A549 (cell line): ENCODE results near the gene ARFIP1. TPM values are rescaled to one million over a fixed set of nuclear protein-coding genes. Genes with fewer than 3 reads are reported as not detected.

Experiments used
- ATAC-seq, 2 experiments: fragments of 200-7000 bp in 1 of 2; fragments of >200 bp in 1 of 2; cut with Nextera tagmentation in 1 of 2; cut with Tn5 transposase in 1 of 2; 3 replicates each; pipeline versions ENCODE4 v1.8.0 to v1.9.1; 2018 to 2020; ENCODE audit warnings: mild to moderate bottlenecking in 1 of 2, moderate library complexity in 1 of 2
- CTCF ChIA-PET: fragments of 300-600 bp; sonication (Branson Sonifier 250); formaldehyde crosslinking; extraction: SDS; loops from one replicate; lab custom pipeline; 2021; ENCODE audit warnings: antibody characterized with exemption, inconsistent platforms; lab: Yijun Ruan, JAX
- POLR2A ChIA-PET: fragments of 350-600 bp; formaldehyde crosslinking; extraction: SDS; loops from one replicate; lab custom pipeline; 2021; ENCODE audit warnings: antibody characterized with exemption, inconsistent platforms; lab: Yijun Ruan, JAX
- DNase-seq, 2 experiments: peaks; one replicate each; pipeline versions ENCODE4 v3.0.0 to v3.0.0-alpha.2; 2011 to 2016; ENCODE audit warnings: low read depth in 1 of 2, low spot score in 1 of 2
- FAIRE-seq: peaks from 2 replicates; lab custom pipeline; 2011; peaks lifted over from hg19 to GRCh38; lab: Jason Lieb, UNC
- H3K27ac ChIP-seq, 2 experiments: fragments of >200 bp; sonication (Bioruptor Twin); formaldehyde crosslinking; 3 replicates each; pipeline ENCODE4 v1.5.1; 2016 to 2017
- H3K4me1 ChIP-seq: fragments of >200 bp; sonication (Bioruptor Twin); formaldehyde crosslinking; 3 replicates; pipeline ENCODE4 v1.6.1; 2016
- H3K4me2 ChIP-seq: fragments of >200 bp; sonication (Bioruptor Twin); formaldehyde crosslinking; 3 replicates; pipeline ENCODE4 v1.6.1; 2016
- H3K4me3 ChIP-seq: fragments of >200 bp; sonication (Bioruptor Twin); formaldehyde crosslinking; 3 replicates; pipeline ENCODE4 v1.5.1; 2016
- H3K9me3 ChIP-seq: fragments of >200 bp; sonication (Bioruptor Twin); formaldehyde crosslinking; 3 replicates; pipeline ENCODE4 v1.6.1; 2016
- ATOH8 ChIP-seq: fragments of 250-450 bp; sonication (Bioruptor Pico); IDR thresholded peaks from 2 replicates; pipeline ENCODE4 v1.5.0; 2020; ENCODE audit warnings: low read depth, mild to moderate bottlenecking, moderate library complexity
- BCL3 ChIP-seq: fragments of >200 bp; sonication (Bioruptor Twin); formaldehyde crosslinking; IDR thresholded peaks from 3 replicates; pipeline ENCODE4 v1.6.1; 2016
- CEBPB ChIP-seq, 2 experiments: fragments of >200 bp in 1 of 2; sonication (Bioruptor Twin) in 1 of 2; formaldehyde crosslinking in 1 of 2; IDR thresholded peaks; 2 replicates each; pipeline ENCODE4 v1.6.1; 2012 to 2016
- CHD4 ChIP-seq: fragments of 200-600 bp; sonication (generic); IDR thresholded peaks from 2 replicates; pipeline ENCODE4 v1.6.1; 2016; ENCODE audit warnings: antibody characterized with exemption, mild to moderate bottlenecking, borderline replicate concordance
- E2F6 ChIP-seq: IDR thresholded peaks from 2 replicates; pipeline ENCODE4 v1.6.1; 2012; ENCODE audit warnings: low read depth, borderline replicate concordance
- EHF ChIP-seq: fragments of 250-450 bp; sonication (Bioruptor Pico); IDR thresholded peaks from 2 replicates; pipeline ENCODE4 v1.5.0; 2020; ENCODE audit warnings: mild to moderate bottlenecking
- FOSB ChIP-seq: fragments of 250-450 bp; sonication (Bioruptor Pico); IDR thresholded peaks from 2 replicates; pipeline ENCODE4 v1.5.0; 2020; ENCODE audit warnings: mild to moderate bottlenecking, moderate library complexity
- GATA3 ChIP-seq: IDR thresholded peaks from 2 replicates; pipeline ENCODE4 v1.6.1; 2012; ENCODE audit warnings: borderline replicate concordance
- HEYL ChIP-seq: fragments of 250-450 bp; sonication (Bioruptor Pico); IDR thresholded peaks from 2 replicates; pipeline ENCODE4 v1.8.0; 2021; ENCODE audit warnings: mild to moderate bottlenecking, moderate library complexity
- HMGXB4 ChIP-seq: fragments of 250-450 bp; sonication (Bioruptor Pico); IDR thresholded peaks from 2 replicates; pipeline ENCODE4 v1.5.0; 2021; ENCODE audit warnings: mild to moderate bottlenecking, moderate library complexity, borderline replicate concordance
- HOXA7 ChIP-seq: fragments of 250-450 bp; sonication (Bioruptor Pico); IDR thresholded peaks from 2 replicates; pipeline ENCODE4 v1.5.0; 2020; ENCODE audit warnings: mild to moderate bottlenecking, moderate library complexity
- HOXB5 ChIP-seq: fragments of 250-450 bp; sonication (Bioruptor Pico); IDR thresholded peaks from 2 replicates; pipeline ENCODE4 v1.5.0; 2020; ENCODE audit warnings: mild to moderate bottlenecking, moderate library complexity
- JUNB ChIP-seq: fragments of >200 bp; sonication (Bioruptor Twin); formaldehyde crosslinking; IDR thresholded peaks from 2 replicates; pipeline ENCODE4 v1.6.1; 2016
- KDM5A ChIP-seq: fragments of 200-600 bp; sonication (generic); IDR thresholded peaks from 2 replicates; pipeline ENCODE4 v1.6.1; 2016; ENCODE audit warnings: antibody characterized with exemption, mild to moderate bottlenecking
- MAZ ChIP-seq: fragments of 150-350 bp; IDR thresholded peaks from 2 replicates; pipeline ENCODE4 v1.6.1; 2014; ENCODE audit warnings: antibody characterized with exemption, low read depth, low read length, borderline replicate concordance
- NFE2L2 ChIP-seq: fragments of 150-350 bp; conservative IDR thresholded peaks from 2 replicates; pipeline ENCODE4 v1.6.1; 2014; ENCODE audit warnings: low read length
- PBX3 ChIP-seq: IDR thresholded peaks from 2 replicates; pipeline ENCODE4 v1.6.1; 2012
- RNF2 ChIP-seq: fragments of 200-600 bp; sonication (generic); IDR thresholded peaks from 2 replicates; pipeline ENCODE4 v1.6.1; 2016; ENCODE audit warnings: low read depth, mild to moderate bottlenecking, antibody characterized with exemption, moderate library complexity, borderline replicate concordance
- SMC3 ChIP-seq: fragments of >200 bp; sonication (Bioruptor Twin); formaldehyde crosslinking; IDR thresholded peaks from 3 replicates; pipeline ENCODE4 v1.6.1; 2018; ENCODE audit warnings: inconsistent platforms
- SREBF2 ChIP-seq: fragments of 450-650 bp; IDR thresholded peaks from 2 replicates; pipeline ENCODE4 v1.6.1; 2014; ENCODE audit warnings: mild to moderate bottlenecking, moderate library complexity
- TFCP2L1 ChIP-seq: fragments of 250-450 bp; sonication (Bioruptor Pico); IDR thresholded peaks from 2 replicates; pipeline ENCODE4 v1.5.0; 2021; ENCODE audit warnings: mild to moderate bottlenecking
- ZNF302 ChIP-seq: fragments of 250-450 bp; sonication (Bioruptor Pico); IDR thresholded peaks from 2 replicates; pipeline ENCODE4 v1.9.0; 2021; ENCODE audit warnings: inconsistent platforms, mild to moderate bottlenecking, moderate library complexity
- WGBS: methylation state at CpG from one replicate; pipeline ENCODE4 v1.1.6; 2017; ENCODE audit errors: missing lambda C conversion rate; 5-methylcytosine and 5-hydroxymethylcytosine counted together
- polyA plus RNA-seq, 4 experiments: library from polyadenylated mRNA; depleted of rRNA in 3 of 4; stranded (reverse); fragments of >200 nt; fragmentation: RNase III in 1 of 4; extraction: RNeasy Plus Mini Kit Qiagen cat#74134 plus additional on column Dnase treatment in 1 of 4; gene quantifications; 2 replicates in 3 of 4; 3 replicates in 1 of 4; pipeline ENCODE4 v1.2.3, GENCODE V29; 2011 to 2017

The ARFIP1 gene
- polyA plus RNA-seq, 2 of the 4 experiments (the other 2 are of a cell fraction), result 17.1 to 39.2 TPM

- 89% methylated on average over 7 of the region's 7 CpGs for WGBS
- Histone ChIP-seq H3K4me1 (no peaks in the 10 kb centered on the region), H3K27ac (no peak overlapping the region), H3K4me3 (no peak overlapping the region), H3K9me3 (peaks cover 9% of the 10 kb centered on the region), H3K4me2 (no peak overlapping the region)
- DNase-seq, result no peak
- ChIA-PET CTCF (interaction anchor here (0.6 kb wide), 1 partner anchor 181 kb away, joined by 3 read pairs; no protein-coding TSS in a partner anchor), POLR2A (no interaction called here)
- TF ChIP-seq SMC3 (no peak), ZNF302 (CRISPR knock-in tag) (no peak), GATA3 (no peak), HOXA7 (no peak), FOSB (CRISPR knock-in tag) (no peak), RNF2 (no peak), CEBPB (IDR thresholded peaks at IDR 0.05) (no peak), HOXB5 (CRISPR knock-in tag) (no peak), HMGXB4 (CRISPR knock-in tag) (no peak), JUNB (no peak), MAZ (no peak), E2F6 (no peak), KDM5A (no peak), BCL3 (no peak), CHD4 (no peak), NFE2L2 (no peak), ATOH8 (CRISPR knock-in tag) (no peak)
- no peak for FAIRE-seq
- no peak for ATAC-seq
Observed at GRCh38 chr4:152819026-152819645, 39.4 kb downstream of the ARFIP1 start.

GRCh38 chr4:152820073-152820472, 40.3 kb downstream of the ARFIP1 start:
- ATAC-seq (no peak), FAIRE-seq (no peak), DNase-seq (no peak)
- ChIA-PET CTCF (interaction anchor here (0.6 to 1.0 kb wide), 2 partner anchors 32 to 101 kb away, joined by 3 read pairs; no protein-coding TSS in a partner anchor), POLR2A (no interaction called here)
- no peak for TF ChIP-seq EHF (CRISPR knock-in tag)
- no peak for TF ChIP-seq GATA3
- no peak for TF ChIP-seq HEYL (CRISPR knock-in tag)
- no peak for TF ChIP-seq TFCP2L1 (CRISPR knock-in tag)
- TF ChIP-seq SREBF2, result no peak
- TF ChIP-seq PBX3, result no peak
- Histone ChIP-seq H3K4me2 (no peak overlapping the region), H3K4me3 (no peak overlapping the region), H3K27ac (no peak overlapping the region), H3K4me1 (no peaks in the 10 kb centered on the region), H3K9me3 (peaks cover 9% of the 10 kb centered on the region)
- WGBS, result 100% methylated on average over 2 of the region's 2 CpGs
